A549 (cell line): ENCODE results near the gene AMIGO1.

Source experiments
- CTCF ChIP-seq: fragments of >200 bp; sonication (Bioruptor Twin); formaldehyde crosslinking; IDR thresholded peaks from 3 replicates; pipeline ENCODE4 v1.5.1; 2016
- HDAC2 ChIP-seq: fragments of 200-600 bp; sonication (generic); IDR thresholded peaks from 2 replicates; pipeline ENCODE4 v1.6.1; 2016
- POLR2A ChIP-seq: IDR thresholded peaks from 2 replicates; pipeline ENCODE4 v1.6.1; 2012; ENCODE audit warnings: mild to moderate bottlenecking, low read length
- TF ChIP-seq, protein P1 (sequence below): fragments of 450-650 bp; IDR thresholded peaks from 2 replicates; pipeline ENCODE4 v1.6.1; 2014; ENCODE audit warnings: antibody characterized with exemption

GRCh38 chr1:109535481-109535880 is 26.0 kb upstream of the AMIGO1 start:
- TF ChIP-seq CTCF (no peak), HDAC2 (no peak), POLR2A (no peak)
- TF ChIP-seq, protein P1, sequence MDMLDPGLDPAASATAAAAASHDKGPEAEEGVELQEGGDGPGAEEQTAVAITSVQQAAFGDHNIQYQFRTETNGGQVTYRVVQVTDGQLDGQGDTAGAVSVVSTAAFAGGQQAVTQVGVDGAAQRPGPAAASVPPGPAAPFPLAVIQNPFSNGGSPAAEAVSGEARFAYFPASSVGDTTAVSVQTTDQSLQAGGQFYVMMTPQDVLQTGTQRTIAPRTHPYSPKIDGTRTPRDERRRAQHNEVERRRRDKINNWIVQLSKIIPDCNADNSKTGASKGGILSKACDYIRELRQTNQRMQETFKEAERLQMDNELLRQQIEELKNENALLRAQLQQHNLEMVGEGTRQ: no peak
